OCI-LY3 (cell line): ENCODE measurements around the gene TDRD1.

ENCODE experiments used
- H2AFZ ChIP-seq: fragments of 200-600, 300-600 bp; shearing (Covaris generic); 2 replicates; pipeline ENCODE4 v1.6.0; 2014; ENCODE audit warnings: antibody characterized with exemption, low read depth, low read length
- H3K27ac ChIP-seq: fragments of 200-600, 300-600 bp; sonication (generic); 2 replicates; pipeline ENCODE4 v1.5.1; 2014; ENCODE audit warnings: mild to moderate bottlenecking, low read length, moderate library complexity, mixed read lengths
- H3K27me3 ChIP-seq: fragments of 200-600, 300-600 bp; sonication (generic); 2 replicates; pipeline ENCODE4 v1.6.1; 2014; ENCODE audit warnings: low read depth, low read length, mixed read lengths
- H3K36me3 ChIP-seq: fragments of 200-600, 300-600 bp; sonication (generic); replicated peaks from 2 replicates; pipeline ENCODE3; 2014; ENCODE audit warnings: low read depth, low read length, mixed read lengths
- H3K4me1 ChIP-seq: fragments of 300-600, 200-600 bp; sonication (generic); 2 replicates; pipeline ENCODE4 v1.6.1; 2014; ENCODE audit warnings: low read length, mixed read lengths
- H3K4me2 ChIP-seq: fragments of 200-600, 300-600 bp; sonication (generic); 2 replicates; pipeline ENCODE4 v1.6.1; 2014; ENCODE audit warnings: low read length, mixed read lengths
- H3K4me3 ChIP-seq: fragments of 300-600, 200-600 bp; sonication (generic); 2 replicates; pipeline ENCODE4 v1.5.1; 2014; ENCODE audit warnings: antibody characterized with exemption, mild to moderate bottlenecking, low read length, moderate library complexity
- H3K79me2 ChIP-seq: fragments of 300-600, 200-600 bp; shearing (Covaris generic); 2 replicates; pipeline ENCODE4 v1.6.1; 2014; ENCODE audit warnings: mild to moderate bottlenecking, low read length, mixed read lengths
- H3K9ac ChIP-seq: fragments of 300-600, 200-600 bp; shearing (Covaris generic); 2 replicates; pipeline ENCODE4 v1.6.0; 2014; ENCODE audit warnings: mild to moderate bottlenecking, low read length, moderate library complexity
- H3K9me3 ChIP-seq: fragments of 200-600, 300-600 bp; shearing (Covaris generic); 2 replicates; pipeline ENCODE4 v1.6.1; 2014; ENCODE audit warnings: low read length, mixed read lengths; ENCODE audit not compliant: insufficient read depth
- H4K20me1 ChIP-seq: fragments of 200-600, 300-600 bp; sonication (generic); 2 replicates; pipeline ENCODE4 v1.6.1; 2016; ENCODE audit warnings: low read length, mixed read lengths; ENCODE audit not compliant: insufficient read depth
- CTCF ChIP-seq: fragments of 200-600, 300-600 bp; sonication (generic); IDR thresholded peaks from 2 replicates; pipeline ENCODE4 v1.5.1; 2014; ENCODE audit warnings: antibody characterized with exemption, low read length, low read depth
- EZH2phosphoT487 ChIP-seq: fragments of 200-600 bp; shearing (Covaris generic); IDR thresholded peaks from 2 replicates; pipeline ENCODE4 v1.6.1; 2018; ENCODE audit warnings: antibody characterized with exemption, mixed run types, low read depth

TDRD1 gene

GRCh38 chr10:114180937-114181336 lies 1.8 kb downstream of the TDRD1 start:
- Histone ChIP-seq H3K79me2 (no peaks in the 10 kb centered on the region), H3K9ac (no peak overlapping the region), H2AFZ (no peak overlapping the region), H3K4me1 (no peaks in the 10 kb centered on the region), H3K4me3 (no peak overlapping the region), H3K4me2 (no peak overlapping the region), H3K27ac (no peak overlapping the region), H4K20me1 (no peaks in the 10 kb centered on the region), H3K36me3 (no peaks in the 10 kb centered on the region), H3K27me3 (peaks cover 4% of the 10 kb centered on the region; the same call in 1 of the 2 replicates), H3K9me3 (no peaks in the 10 kb centered on the region)
- TF ChIP-seq CTCF = no peak
- TF ChIP-seq EZH2phosphoT487 = no peak

DNA sequence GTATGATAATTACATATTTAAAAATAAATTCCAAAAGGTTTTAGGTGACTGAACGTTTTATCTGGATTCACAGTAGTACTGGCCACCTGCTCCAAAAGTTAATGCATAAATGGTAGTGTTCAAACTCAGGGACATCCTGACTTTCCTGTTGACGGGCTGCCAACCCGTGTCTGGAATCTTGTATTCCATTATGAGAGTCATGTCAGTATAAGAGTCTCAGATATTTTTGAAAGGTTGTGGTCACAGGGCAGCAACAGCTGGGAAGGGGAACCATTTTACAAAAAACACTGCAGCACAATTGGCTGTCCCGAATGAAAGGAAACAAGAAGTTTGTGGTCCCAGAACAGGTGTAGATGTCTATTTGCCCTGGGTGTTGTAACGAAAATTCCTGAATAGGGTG lies 2.8 kb downstream of the TDRD1 start:
- Histone ChIP-seq H3K4me3 (no peak overlapping the region), H4K20me1 (no peaks in the 10 kb centered on the region), H3K9me3 (no peaks in the 10 kb centered on the region), H3K4me1 (peaks cover 5% of the 10 kb centered on the region), H3K27ac (no peak overlapping the region), H3K4me2 (no peak overlapping the region), H2AFZ (no peak overlapping the region), H3K36me3 (no peaks in the 10 kb centered on the region), H3K27me3 (peaks cover 4% of the 10 kb centered on the region; the same call in 1 of the 2 replicates), H3K9ac (no peak overlapping the region), H3K79me2 (no peaks in the 10 kb centered on the region)
- TF ChIP-seq CTCF (no peak), EZH2phosphoT487 (no peak)

DNA sequence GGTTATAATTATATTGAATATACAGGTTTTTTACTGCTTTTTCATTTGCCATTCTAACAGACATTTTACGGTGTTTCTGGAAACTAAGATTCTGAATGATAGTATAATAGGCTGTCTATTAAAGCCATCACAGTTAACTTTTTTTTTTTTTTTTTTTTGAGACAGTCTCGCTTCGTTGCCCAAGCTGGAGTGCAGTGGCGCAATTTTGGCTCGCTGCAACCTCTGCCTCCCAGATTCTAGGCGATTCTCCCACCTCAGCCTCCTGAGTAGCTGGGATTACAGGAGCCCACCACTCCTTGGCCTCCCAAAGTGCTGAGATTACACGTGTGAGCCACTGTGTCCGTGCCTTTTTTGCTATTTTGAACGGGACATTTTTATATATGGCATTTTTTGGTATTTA lies 4.4 kb downstream of the TDRD1 start:
- H3K79me2 ChIP-seq = no peaks in the 10 kb centered on the region
- H3K4me1 ChIP-seq = peaks cover 20% of the 10 kb centered on the region
- H2AFZ ChIP-seq = no peak overlapping the region
- H3K4me2 ChIP-seq = no peak overlapping the region
- no peaks in the 10 kb centered on the region for H3K9me3 ChIP-seq
- peaks cover 11% of the 10 kb centered on the region; the same call in 1 of the 2 replicates for H3K27me3 ChIP-seq
- no peaks in the 10 kb centered on the region for H3K36me3 ChIP-seq
- no peak overlapping the region for H3K27ac ChIP-seq
- 0 out of 2 replicates have a peak, but pooled peaks cover 4% of the 10 kb centered on the region for H4K20me1 ChIP-seq
- TF ChIP-seq CTCF = no peak
- TF ChIP-seq EZH2phosphoT487 = no peak
- no peak overlapping the region for H3K9ac ChIP-seq
- H3K4me3 ChIP-seq = no peak overlapping the region

- Histone ChIP-seq H4K20me1 (0 out of 2 replicates have a peak, but pooled peaks cover 4% of the 10 kb centered on the region), H3K27me3 (peaks cover 16% of the 10 kb centered on the region; the same call in 1 of the 2 replicates), H3K4me1 (peaks cover 20% of the 10 kb centered on the region), H2AFZ (no peak overlapping the region), H3K36me3 (no peaks in the 10 kb centered on the region), H3K79me2 (no peaks in the 10 kb centered on the region), H3K4me2 (no peak overlapping the region), H3K27ac (no peak overlapping the region), H3K9ac (no peak overlapping the region), H3K4me3 (no peak overlapping the region), H3K9me3 (no peaks in the 10 kb centered on the region)
- TF ChIP-seq CTCF = no peak
- no peak for TF ChIP-seq EZH2phosphoT487
Observed at GRCh38 chr10:114184276-114184675, 5.1 kb downstream of the TDRD1 start.
